GM21825 (cell line): ENCODE measurements around the gene DCLK3.

Experiments used
- ATAC-seq: cut with Tn5 transposase; IDR thresholded peaks from one replicate; pipeline ENCODE4 v1.9.1; 2021; ENCODE audit warnings: mild to moderate bottlenecking, moderate library complexity; ENCODE audit not compliant: unreplicated experiment

The DCLK3 gene, protein sequence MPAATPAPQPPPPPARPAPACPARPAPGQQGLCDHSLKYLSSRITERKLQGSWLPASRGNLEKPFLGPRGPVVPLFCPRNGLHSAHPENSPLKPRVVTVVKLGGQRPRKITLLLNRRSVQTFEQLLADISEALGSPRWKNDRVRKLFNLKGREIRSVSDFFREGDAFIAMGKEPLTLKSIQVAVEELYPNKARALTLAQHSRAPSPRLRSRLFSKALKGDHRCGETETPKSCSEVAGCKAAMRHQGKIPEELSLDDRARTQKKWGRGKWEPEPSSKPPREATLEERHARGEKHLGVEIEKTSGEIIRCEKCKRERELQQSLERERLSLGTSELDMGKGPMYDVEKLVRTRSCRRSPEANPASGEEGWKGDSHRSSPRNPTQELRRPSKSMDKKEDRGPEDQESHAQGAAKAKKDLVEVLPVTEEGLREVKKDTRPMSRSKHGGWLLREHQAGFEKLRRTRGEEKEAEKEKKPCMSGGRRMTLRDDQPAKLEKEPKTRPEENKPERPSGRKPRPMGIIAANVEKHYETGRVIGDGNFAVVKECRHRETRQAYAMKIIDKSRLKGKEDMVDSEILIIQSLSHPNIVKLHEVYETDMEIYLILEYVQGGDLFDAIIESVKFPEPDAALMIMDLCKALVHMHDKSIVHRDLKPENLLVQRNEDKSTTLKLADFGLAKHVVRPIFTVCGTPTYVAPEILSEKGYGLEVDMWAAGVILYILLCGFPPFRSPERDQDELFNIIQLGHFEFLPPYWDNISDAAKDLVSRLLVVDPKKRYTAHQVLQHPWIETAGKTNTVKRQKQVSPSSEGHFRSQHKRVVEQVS

DNA sequence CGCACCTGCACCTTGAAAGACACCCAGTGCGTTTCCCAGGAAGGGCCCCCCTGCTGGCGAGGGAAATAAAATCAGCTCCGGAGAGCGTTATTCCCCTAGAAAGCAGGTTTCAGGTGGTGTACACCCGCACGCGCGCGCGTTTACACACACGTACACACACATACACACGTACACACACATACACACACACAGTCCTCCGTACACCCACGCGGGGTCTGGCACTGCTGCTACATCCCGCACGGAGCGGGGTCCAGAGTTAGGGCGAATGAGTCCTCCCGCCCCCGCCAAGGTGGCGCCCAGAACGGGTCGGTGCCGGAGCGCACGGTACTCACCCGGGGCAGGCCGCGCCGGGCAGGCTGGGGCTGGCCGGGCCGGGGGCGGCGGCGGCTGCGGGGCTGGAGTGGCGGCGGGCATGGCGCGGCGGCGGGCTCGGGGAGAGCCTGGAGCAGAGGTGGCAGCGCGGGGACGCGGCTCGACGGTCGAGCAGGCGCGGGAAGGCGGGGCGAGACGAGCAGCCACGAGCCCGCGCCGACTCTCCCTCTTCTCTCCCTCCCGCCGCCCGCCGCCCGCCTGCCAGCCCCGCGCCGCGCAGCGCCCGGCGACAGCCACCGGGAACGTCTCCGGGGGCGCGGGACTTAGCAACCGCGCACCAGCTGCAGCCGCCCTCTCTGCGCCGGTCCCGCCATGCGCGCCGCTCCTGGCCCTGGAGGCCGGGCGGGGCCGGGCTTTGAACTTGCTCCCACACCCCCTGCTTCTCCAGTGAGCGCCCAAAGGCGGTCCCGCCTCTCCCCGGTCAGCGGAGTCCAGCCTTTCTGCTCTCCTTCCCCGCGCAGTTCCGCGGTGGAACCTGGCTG lies at the start of gene DCLK3:
Gene DCLK3, minus strand, starts transcription at position 704 of the 854 bp plus-strand sequence. Its CDS starts 290 bp downstream, at position 414.
- ATAC-seq = no peak

DNA sequence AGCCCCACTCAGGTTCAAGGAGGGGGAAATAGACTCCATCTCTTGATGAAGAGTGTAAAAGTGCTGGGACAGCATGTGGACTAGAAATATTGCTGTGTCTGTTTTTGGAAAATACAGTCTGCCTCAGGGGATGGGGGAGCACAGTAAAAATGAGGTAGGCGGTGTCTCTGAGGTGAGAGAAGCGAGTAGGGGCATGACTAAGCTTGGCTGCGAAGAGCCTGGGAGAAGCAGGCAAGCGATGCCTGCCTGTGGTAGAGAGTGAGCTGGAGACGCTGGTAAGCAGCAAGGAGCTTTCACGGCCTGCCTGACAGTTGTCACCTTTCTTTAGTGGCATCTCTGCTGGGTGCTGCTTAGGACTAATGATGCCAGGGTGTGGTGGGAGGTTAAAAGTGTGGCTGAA lies 49.0 kb upstream of the DCLK3 start:
- ATAC-seq = no peak

DNA sequence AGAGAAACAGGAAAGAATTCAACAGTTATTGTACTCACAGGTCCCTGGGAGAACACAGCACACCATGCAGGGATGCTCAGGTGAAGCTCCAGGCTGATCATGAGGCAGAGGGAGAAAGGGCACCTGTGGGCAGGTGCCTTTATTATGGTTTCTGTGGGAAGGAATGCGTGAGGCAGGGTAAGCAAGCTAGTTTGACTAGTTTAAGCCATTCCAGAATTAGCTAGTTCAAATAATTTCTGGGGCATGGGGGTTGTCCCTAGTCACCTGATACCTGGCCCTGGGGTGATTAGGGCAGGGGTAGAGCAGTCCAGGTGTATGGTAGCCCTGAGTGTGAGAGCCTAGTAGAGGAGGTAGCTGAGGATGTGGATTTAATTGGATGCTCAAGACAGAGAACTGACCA lies 47.9 kb upstream of the DCLK3 start:
- ATAC-seq = no peak

DNA sequence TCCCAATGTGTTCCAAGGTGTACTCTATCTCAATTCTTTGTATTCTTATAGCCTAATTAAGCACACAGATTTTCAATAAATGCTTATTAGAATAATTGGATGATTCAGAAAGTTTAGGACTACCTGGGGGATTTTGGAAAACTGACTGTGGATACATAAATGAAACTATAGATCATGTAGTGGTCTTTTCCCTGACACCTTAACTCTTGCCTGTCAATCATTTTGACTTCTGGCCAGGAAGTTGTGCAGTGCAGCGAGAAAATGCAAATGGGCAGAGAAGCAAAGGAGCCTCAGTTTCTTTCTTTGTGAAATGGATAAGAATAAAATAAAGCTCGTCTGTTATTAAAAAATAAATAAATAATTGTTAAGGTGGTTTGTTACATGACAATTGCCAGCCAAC lies 47.4 kb upstream of the DCLK3 start:
- no peak for ATAC-seq

DNA sequence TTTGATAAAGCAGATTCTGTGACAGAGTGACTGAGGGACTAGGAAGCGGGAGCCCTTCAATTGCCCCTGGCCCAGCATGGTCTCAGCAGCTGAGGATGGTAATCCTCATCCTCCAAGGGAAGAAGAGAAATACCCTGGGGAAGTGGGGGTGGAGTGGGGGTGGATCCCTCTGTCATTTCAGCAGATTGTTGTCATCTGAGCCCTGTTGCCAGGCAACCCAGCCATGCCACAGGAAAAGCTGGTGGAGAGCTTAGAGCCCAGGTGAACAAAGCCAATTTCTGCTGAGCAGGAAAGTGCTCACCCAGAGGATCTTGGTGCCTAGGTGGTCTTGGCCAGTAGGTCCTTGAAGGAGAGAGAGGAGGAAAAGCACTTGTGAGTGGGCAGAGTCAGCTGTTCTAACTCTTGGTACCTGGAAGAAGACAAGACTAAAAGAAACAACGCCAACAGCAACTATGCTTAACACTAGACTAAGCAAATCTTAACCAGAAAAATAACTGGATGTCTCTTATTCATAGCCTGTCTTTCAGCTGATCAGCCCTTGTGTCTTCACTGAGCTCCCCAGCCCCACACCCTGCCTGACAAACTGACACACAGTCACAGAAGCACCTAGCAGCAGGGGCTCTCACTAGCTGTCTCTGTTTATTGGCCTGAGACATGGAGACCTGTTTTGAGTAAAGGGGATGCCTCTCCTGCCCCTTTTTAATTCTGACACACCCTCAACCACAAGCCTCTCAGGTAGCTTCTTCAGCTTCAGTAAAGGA lies 40.1 kb upstream of the DCLK3 start:
- no peak for ATAC-seq

DNA sequence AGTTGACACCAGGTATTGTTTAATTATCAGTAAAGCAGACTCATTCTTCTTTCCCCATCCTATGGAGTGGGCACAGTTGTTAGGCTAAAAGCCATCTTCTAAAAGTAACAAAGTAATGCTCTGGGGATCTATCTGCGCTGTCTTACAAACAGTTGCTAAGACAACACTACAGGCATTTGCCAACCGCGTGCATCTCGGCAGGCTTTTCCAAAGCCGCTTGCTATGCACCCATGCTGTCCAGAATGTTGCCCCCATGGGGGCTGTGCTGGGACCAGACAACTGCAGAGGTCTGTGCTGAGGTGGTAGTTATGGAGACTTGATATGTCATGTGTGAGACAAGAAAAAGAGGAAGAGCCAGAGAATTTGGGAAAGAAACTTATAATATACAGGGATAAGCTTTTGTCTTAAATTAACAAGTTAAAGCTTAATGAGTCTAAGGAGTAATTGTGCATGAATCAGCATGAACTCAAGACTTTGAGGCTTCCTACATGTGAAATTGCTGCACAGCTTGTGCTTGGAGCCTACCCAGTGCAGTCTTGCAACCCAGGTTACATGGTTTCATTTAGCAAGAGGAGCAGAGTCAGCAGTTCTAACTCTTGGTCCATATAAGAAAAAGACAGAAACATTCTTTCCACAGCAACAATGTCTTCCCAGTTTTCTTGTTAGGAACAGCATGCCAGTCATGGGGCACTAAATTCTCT lies 38.9 kb upstream of the DCLK3 start:
- ATAC-seq = no peak

DNA sequence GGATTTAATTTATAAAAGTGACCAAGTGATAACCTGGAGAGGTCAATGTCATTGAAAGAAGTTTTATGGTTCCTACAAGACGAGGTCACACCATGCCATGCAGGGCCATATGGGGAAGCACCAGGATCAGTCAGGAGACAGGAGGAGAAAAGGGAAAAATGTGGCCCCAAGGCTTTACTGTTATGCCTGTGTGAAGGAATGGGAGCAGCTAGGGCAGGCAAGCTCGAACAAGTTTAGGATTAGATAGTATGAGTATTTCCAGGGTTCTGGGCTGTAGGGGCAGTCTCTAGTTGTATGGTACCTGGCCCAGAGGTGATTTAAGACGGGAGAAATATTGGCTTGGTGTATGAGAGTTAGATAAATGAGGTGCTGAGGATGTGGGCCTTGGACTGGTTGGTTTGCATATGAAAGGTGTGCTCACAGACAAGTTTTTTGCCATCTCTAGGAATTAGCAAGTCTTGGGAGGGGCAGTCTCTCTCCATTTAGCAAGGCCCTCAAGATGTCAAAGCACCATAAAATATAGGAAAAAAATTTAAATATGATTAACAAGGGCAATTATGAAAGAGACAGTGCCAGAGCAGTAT lies 36.3 kb upstream of the DCLK3 start:
- no peak for ATAC-seq

DNA sequence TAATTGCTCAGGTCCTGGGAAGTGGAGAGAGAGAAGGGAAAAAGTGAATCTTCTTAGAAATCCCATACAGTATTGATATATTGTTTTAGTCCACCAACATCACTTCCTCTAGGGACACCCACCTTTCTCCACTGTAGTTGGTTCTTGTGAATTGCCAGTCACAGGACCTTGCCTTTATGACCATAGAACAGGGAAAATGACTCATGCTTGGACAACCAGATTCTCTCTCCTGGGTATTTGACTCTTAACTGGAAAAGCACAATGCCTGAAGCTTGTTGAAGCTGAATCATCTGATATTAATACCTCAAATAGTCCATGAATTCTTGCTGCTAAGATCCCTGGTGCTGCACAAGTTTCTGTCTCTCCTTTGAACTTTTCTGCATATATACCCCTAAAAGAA lies 32.5 kb upstream of the DCLK3 start:
- no peak for ATAC-seq

DNA sequence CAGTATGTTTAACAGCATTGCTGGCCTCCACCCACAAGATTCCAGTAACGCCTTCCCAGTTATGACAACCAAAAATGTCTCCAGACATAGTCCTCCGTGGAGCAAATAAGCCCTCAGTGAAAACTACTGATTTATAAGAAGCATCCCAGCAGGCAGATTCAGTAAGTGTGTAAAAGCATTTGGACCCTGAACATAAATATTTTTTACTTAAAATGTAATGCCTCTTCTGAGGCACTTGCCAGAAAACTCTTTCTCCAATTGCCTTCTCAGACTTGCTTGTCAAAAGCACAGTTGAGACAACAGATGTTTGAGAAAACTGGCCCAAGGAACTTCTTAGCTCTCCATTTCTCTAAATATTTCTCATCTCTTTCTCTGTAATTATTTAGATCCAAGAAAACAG lies 31.8 kb upstream of the DCLK3 start:
- no peak for ATAC-seq

DNA sequence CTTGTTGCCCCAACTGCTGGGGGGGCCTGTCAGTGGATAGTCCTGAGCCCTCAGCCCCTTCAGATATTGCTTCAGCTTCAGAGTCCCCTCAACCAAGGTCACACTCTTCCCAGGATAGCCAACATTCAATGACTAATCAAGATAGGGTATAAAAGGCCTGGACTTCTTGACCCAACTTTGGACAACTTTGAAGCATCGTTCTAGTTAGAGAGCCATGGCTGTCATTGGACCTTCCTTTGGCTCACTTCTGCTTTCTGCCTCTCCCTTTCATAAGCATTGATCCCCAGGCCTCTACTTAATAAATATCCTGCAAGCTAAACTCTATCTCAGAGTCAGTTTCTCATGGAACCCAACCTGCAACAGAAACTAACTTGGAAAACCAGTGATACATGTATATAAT lies 31.3 kb upstream of the DCLK3 start:
- ATAC-seq = no peak

DNA sequence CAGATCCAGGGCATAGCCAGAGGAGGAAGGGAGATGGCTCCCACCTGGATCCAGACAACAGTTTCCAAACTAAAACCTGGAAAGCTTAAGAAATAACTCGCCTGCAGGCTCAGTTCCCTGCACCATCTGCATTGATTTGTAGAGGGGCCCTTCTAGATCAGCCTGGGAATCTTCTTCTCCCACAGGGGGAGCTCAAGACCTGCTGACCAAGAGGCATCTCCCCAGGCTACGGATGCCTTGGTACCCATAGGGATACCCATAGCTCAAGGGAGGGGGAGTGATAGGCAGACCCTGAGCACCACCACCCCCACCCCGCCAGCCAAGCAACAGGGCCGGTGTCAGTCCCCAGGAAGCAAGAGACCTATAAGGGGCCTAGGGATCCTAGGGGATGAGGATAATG lies 28.0 kb upstream of the DCLK3 start:
- no peak for ATAC-seq

DNA sequence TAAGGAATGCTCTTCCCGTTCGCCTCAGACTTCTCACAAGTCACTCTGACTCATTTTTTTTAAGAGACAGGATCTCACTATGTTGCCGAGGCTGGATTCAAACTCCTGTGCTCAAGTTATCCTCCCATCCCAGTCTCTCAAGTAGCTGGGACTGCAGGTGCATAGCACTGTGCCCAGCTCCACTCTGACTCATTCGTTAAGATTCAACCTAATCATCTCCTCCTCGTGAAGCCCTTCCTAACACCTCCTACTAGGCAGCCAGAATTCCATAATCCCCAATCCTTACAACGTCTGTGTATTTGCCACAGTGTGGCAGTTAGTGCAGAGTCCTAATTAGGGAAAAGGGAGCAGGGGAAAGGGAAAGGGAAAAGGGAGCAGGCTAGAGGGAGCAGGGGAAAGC lies 26.4 kb upstream of the DCLK3 start:
- no peak for ATAC-seq

DNA sequence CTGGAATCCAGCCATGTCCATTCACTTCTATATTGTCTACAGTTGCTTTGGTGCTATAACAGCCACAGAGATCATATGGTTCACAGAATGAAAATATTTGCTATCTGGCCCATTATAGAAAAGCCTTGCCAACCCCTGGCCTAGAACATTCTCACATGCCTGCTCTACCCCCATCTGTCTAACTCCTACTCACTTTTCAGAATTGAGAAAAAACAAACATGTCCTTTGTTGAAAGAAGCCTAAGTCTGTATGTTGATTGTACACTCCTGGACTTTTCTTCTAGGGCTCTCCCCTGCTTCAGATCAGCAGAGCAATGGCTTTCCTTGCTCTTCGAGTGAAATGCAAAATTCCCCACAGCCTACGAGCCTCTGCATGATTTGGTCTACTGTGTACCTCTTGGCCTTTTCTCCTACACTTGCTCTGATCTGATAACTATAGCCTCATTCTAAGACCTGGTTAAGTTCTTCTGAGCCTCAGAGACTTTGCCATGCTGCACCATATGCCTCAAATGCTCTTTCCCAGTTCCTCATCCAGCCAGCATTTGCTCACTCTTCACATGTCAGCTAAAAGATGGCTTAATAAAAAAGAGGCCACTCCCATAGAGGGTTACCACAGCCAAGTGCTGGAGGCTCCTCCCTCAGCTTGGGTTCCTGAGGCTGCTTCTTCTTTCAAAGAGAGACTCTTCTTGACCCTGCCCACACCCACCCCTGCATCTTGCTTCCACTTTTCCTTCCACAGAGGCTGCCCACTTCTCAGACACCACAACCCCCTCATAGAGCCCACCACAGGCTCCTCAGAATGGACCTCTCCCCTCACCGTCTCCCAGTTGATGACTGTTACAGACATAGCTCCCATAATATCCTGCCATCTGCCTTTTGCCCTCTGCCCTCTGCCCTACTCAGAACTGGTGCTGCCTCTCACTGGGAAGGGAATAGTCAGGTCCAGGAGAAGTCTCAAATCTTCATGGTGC lies 22.9 kb upstream of the DCLK3 start:
- ATAC-seq = no peak

DNA sequence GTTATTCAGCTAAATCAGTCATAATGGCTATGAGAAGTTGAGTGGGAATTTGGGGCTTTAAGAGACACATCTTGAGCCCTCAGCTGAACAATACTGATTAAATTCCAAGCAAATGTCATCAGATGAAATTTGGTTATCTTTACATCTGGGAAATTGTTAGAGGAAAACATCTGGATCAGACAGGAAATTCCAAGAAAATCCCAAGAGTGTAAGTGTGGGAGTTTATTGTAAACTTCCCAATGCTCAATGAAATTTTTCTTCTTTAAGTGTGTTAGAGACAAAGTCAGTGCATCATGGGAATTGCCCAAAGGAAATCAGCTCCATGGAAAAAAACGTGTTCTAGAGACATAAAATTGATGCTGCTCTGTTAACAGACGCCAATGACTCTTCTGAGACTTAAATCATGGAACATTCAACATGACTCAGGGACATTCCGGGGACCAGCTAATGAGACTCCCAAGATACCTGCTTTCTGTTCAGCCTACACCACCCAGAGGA lies 19.8 kb upstream of the DCLK3 start:
- no peak for ATAC-seq

DNA sequence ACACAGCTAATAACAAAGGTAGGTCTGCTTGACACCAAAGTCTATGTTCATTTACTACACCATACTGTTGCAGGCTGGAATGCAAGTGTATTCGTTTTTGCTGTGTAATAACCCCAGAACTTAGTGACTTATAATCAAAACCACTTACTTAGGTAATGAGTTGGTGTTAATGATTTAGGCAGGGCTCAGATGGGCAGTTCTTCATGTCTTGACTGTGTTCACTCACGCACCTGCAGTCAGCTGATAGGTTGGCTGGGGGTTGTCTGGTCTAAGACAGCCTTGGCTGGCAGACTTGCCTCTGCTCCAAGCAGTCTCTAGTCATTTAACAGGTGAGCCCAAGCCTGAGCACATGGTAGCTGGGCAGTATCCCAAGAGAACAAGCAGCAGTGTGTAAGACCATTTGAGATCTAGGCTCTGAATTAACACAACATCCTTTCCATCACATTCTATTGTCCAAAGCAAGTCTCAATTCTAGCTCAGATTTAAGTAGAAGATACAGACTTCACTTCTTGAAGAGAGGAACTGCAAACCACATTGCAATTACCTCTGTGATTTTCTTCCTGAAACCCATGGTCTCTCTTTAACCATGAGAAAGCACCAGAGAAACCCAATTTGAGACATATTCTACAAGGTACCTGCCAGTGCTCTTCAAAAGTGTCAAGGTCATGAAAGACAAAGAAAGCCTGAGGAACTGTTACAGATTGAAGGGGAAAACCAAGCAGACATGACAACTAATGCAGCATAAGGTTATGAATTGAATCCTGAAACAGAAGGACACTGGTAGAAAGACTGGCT lies 13.3 kb upstream of the DCLK3 start:
- no peak for ATAC-seq

DNA sequence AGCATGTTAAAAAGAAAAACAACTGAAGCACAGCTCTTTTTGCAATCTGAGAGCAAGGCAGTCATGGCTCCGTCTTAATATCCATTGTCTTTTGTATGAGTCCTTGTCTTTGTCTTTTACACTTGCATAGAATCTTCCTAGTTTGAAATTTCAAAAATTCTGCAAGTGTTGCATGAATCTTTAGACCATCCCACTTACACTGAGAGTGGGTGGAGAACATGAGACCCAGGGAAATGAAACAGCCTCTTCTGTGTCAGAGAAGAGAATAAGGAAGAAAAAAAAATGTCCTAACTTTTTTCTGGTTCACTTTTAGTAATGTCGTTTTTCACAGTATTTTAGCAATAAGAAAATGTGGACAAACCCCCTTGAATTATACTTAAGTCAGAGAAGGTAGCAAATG lies 12.1 kb upstream of the DCLK3 start:
- no peak for ATAC-seq

DNA sequence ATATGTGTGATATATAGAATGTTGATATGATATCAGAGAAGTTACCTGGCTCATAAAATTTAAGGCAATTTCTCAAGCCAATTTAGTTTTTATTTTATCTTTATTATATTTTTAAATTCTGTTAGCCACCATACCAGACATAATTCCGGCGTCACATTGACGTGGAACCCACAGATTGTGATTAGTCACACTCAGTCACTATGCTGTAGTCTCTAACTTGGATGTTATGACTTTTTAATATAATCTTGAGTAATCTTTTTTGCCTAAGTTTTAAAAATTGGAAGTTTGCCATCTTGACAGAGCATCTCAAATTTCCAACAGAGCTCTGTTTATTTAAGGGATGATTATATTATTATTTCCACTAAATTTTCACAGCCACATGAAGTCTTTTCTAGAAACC lies 9.7 kb upstream of the DCLK3 start:
- ATAC-seq = no peak
